PC-3 (cell line): ENCODE results near the gene GIPC2. TPM values are rescaled to one million over a fixed set of nuclear protein-coding genes. Genes with fewer than 3 reads are reported as not detected.

ENCODE experiments used
- ATAC-seq: fragments of 200-7000 bp; cut with Tn5 transposase; 2 replicates; pipeline ENCODE4 v1.9.1; 2020; ENCODE audit warnings: mild to moderate bottlenecking, moderate library complexity
- BruUV-seq: library from RNA; stranded (reverse); fragments of 400-500 nt; replicated peaks from 2 replicates; lab custom pipeline; 2021; lab: Mats Ljungman, UMichigan
- CTCF ChIA-PET: fragments of 300-600 bp; sonication (Branson Sonifier 250); formaldehyde crosslinking; loops from one replicate; lab custom pipeline; 2022; ENCODE audit warnings: antibody characterized with exemption; lab: Charles Lee
- POLR2A ChIA-PET: fragments of 300-600 bp; sonication (Branson Sonifier 250); formaldehyde crosslinking; loops from one replicate; lab custom pipeline; 2022; ENCODE audit warnings: antibody characterized with exemption; ENCODE audit not compliant: unreplicated experiment; lab: Charles Lee
- DNase-seq: peaks from one replicate; pipeline ENCODE4 v3.0.0-alpha.2; 2015
- H2AFZ ChIP-seq: fragments of 300-600 bp; sonication (generic); 2 replicates; pipeline ENCODE4 v1.6.0; 2016; ENCODE audit warnings: antibody characterized with exemption, low read length
- H3F3A ChIP-seq: fragments of 300-600 bp; sonication (generic); one replicate; pipeline ENCODE4 v1.6.0; 2017; ENCODE audit warnings: antibody characterized with exemption, low read length, control low read depth, mild to moderate bottlenecking; ENCODE audit not compliant: unreplicated experiment
- H3K27ac ChIP-seq: fragments of 300-600 bp; sonication (generic); 2 replicates; pipeline ENCODE4 v1.5.1; 2016; ENCODE audit warnings: mild to moderate bottlenecking, low read length
- H3K27me3 ChIP-seq: fragments of 300-600 bp; sonication (generic); 2 replicates; pipeline ENCODE4 v1.6.1; 2016; ENCODE audit warnings: low read length, mixed read lengths
- H3K36me3 ChIP-seq: fragments of 300-600 bp; sonication (generic); 2 replicates; pipeline ENCODE4 v1.6.1; 2016; ENCODE audit warnings: low read depth, mixed run types, low read length, mixed read lengths
- H3K4me1 ChIP-seq: fragments of 300-600 bp; sonication (generic); 2 replicates; pipeline ENCODE4 v1.5.1; 2016; ENCODE audit warnings: low read length; ENCODE audit not compliant: insufficient read depth
- H3K4me2 ChIP-seq: fragments of 300-600 bp; sonication (generic); 2 replicates; pipeline ENCODE4 v1.6.0; 2016; ENCODE audit warnings: low read length
- H3K4me3 ChIP-seq: fragments of 300-600 bp; sonication (generic); 2 replicates; pipeline ENCODE4 v1.5.1; 2016; ENCODE audit warnings: mild to moderate bottlenecking, low read length, mixed read lengths
- H3K79me2 ChIP-seq: fragments of 300-600 bp; sonication (generic); 2 replicates; pipeline ENCODE4 v1.6.1; 2017; ENCODE audit warnings: low read length, mixed read lengths
- H3K9ac ChIP-seq: fragments of 300-600 bp; sonication (generic); 2 replicates; pipeline ENCODE4 v1.6.0; 2016; ENCODE audit warnings: mild to moderate bottlenecking, low read length
- H3K9me2 ChIP-seq: fragments of 300-600 bp; sonication (generic); replicated peaks from 2 replicates; pipeline ENCODE4 v1.6.1; 2016; ENCODE audit warnings: mixed run types, low read length, mixed read lengths
- H3K9me3 ChIP-seq: fragments of 300-600 bp; sonication (generic); 2 replicates; pipeline ENCODE4 v1.6.1; 2016; ENCODE audit warnings: low read length, mixed read lengths
- H4K20me1 ChIP-seq: fragments of 300-600 bp; sonication (generic); 2 replicates; pipeline ENCODE4 v1.6.1; 2016; ENCODE audit warnings: low read length, mixed read lengths
- EZH2 ChIP-seq: fragments of 300-600 bp; sonication (generic); IDR thresholded peaks from one replicate; pipeline ENCODE4 v1.6.1; 2017; ENCODE audit warnings: antibody characterized with exemption, mild to moderate bottlenecking, low read length; ENCODE audit not compliant: unreplicated experiment
- EZH2phosphoT487 ChIP-seq: fragments of 300-600 bp; sonication (generic); IDR thresholded peaks from 2 replicates; pipeline ENCODE4 v1.6.1; 2018; ENCODE audit warnings: mild to moderate bottlenecking, antibody characterized with exemption, low read length, borderline replicate concordance
- intact Hi-C: fragments of 100-400 bp; cut with micrococcal nuclease; formaldehyde crosslinking; loops from 2 replicates; pipeline ENCODE4 v1.9.0; 2023
- total RNA-seq: library from RNA; depleted of rRNA; stranded (reverse); fragments of >200 nt; gene quantifications from 2 replicates; pipeline ENCODE4 v1.2.3, GENCODE V29; 2014
- TF ChIP-seq, protein P1 (sequence below): fragments of 300-600 bp; sonication (generic); conservative IDR thresholded peaks from 2 replicates; pipeline ENCODE4 v1.5.1; 2017; ENCODE audit warnings: antibody characterized with exemption, low read depth, mild to moderate bottlenecking, low read length

The GIPC2 gene
- total RNA-seq, 1 experiment from 2014 or later, result not detected

DNA sequence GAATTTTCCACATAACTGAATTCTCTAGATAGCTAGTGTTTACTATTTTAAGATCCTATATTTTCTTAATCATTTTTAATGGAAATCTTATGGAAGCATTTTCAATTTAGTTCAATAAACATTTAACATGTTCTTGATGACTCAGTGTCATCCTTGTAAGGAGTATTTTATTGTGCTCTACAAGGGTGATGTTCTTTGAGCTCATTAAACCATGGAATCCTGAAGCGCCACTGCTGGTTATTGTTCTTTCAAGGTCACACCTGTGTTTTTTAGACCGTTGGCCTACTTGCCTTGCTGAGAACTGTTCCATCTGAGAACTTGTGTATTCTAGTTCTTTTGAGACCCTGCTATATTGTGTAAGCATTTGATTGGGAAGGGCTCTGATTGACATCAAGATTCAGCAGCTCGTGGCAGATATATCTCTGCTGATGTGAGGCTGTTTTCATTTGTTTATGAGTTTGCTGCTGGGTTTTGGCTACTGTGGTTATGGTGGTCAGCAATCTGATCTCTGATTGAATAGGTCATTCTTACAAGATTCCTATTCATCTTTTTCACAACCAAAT lies 132.0 kb downstream of the GIPC2 start:
- Histone ChIP-seq H3K9me2 (no peaks in the 10 kb centered on the region), H3K27me3 (no peaks in the 10 kb centered on the region), H3K4me2 (no peak overlapping the region), H2AFZ (no peak overlapping the region), H3K9me3 (no peaks in the 10 kb centered on the region), H3K4me1 (peaks cover 15% of the 10 kb centered on the region), H4K20me1 (no peaks in the 10 kb centered on the region), H3K9ac (no peak overlapping the region), H3F3A (peaks cover 3% of the 10 kb centered on the region), H3K36me3 (no peaks in the 10 kb centered on the region), H3K79me2 (no peaks in the 10 kb centered on the region), H3K4me3 (no peak overlapping the region), H3K27ac (no peak overlapping the region)
- BruUV-seq, result no TSS peak
- DNase-seq (no peak), ATAC-seq (peak; percentile 51)
- CTCF ChIA-PET, result no interaction called here
- intact Hi-C loops, result loop anchor here (5.0 kb wide), 1 partner anchor 45 kb away; no protein-coding TSS in a partner anchor
- TF ChIP-seq, protein P1, sequence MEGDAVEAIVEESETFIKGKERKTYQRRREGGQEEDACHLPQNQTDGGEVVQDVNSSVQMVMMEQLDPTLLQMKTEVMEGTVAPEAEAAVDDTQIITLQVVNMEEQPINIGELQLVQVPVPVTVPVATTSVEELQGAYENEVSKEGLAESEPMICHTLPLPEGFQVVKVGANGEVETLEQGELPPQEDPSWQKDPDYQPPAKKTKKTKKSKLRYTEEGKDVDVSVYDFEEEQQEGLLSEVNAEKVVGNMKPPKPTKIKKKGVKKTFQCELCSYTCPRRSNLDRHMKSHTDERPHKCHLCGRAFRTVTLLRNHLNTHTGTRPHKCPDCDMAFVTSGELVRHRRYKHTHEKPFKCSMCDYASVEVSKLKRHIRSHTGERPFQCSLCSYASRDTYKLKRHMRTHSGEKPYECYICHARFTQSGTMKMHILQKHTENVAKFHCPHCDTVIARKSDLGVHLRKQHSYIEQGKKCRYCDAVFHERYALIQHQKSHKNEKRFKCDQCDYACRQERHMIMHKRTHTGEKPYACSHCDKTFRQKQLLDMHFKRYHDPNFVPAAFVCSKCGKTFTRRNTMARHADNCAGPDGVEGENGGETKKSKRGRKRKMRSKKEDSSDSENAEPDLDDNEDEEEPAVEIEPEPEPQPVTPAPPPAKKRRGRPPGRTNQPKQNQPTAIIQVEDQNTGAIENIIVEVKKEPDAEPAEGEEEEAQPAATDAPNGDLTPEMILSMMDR, result no peak
- TF ChIP-seq EZH2phosphoT487, result no peak
- TF ChIP-seq EZH2, result no peak
- POLR2A ChIA-PET, result interaction anchor here (0.6 kb wide), 1 partner anchor 347 kb away, joined by 9 read pairs; no protein-coding TSS in a partner anchor

DNA sequence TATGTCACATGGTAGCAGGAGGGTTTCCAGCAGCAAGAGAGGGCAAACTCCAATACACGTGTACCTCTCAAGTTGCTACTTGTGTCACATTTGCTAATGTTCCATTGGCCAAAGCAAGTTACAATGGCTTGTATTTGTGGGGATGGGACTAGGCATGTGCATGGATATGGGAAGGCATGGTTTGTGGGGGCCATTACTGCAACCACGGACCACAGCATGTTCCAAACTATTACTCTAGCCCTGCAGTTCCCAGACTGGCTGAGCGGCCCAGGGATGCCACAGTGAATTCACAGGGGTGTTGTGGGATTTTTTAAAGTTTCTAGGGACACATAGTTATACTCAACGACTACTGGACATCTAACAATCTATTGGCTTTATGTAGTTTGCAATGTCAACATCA lies 133.1 kb downstream of the GIPC2 start:
- Histone ChIP-seq H3K4me1 (peaks cover 11% of the 10 kb centered on the region), H3K27me3 (no peaks in the 10 kb centered on the region), H3K4me3 (no peak overlapping the region), H3K79me2 (no peaks in the 10 kb centered on the region), H3K27ac (no peak overlapping the region), H3K9ac (no peak overlapping the region), H3K4me2 (no peak overlapping the region), H3K36me3 (no peaks in the 10 kb centered on the region), H2AFZ (no peak overlapping the region), H4K20me1 (no peaks in the 10 kb centered on the region), H3K9me2 (no peaks in the 10 kb centered on the region), H3K9me3 (no peaks in the 10 kb centered on the region), H3F3A (no peaks in the 10 kb centered on the region)
- TF ChIP-seq EZH2 (no peak), EZH2phosphoT487 (no peak)
- TF ChIP-seq, protein P1, result no peak
- ATAC-seq (no peak), DNase-seq (no peak)
- POLR2A ChIA-PET, result no interaction called here
- no TSS peak for BruUV-seq
- intact Hi-C loops, result loop anchor here (5.0 kb wide), 1 partner anchor 43 kb away; no protein-coding TSS in a partner anchor
- CTCF ChIA-PET, result no interaction called here

DNA sequence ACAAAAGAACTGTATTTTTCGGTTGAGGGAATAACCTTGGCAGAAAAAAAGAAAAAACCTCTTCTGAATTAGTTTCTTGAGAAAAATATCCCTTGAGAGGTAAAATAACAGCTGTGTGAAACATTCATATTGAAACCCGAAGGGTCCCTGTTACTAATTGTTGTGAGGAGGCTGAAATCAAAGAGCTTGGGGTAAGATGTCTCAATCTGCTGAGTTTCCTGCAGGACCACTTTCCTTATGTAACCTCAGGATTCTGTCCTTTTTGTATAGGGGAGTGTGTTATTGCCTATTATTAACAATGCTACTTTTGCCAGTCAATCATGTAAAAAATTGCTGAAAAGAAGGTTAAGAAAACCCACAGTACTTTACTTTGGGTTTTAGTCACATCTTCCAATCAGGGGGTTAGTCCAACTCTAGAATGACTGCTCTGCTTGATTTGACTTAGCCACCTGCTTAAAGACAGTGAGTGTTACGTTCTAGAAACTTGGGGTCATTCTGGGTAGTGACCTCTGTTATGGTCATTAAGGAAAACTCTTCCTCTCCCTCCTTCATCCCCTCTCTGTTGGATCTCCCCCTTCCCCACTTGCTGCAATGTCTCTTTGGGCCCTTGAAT lies 138.8 kb downstream of the GIPC2 start:
- ChIA-PET CTCF (no interaction called here), POLR2A (no interaction called here)
- Histone ChIP-seq H3K36me3 (no peaks in the 10 kb centered on the region), H3K9ac (no peak overlapping the region), H3K27me3 (no peaks in the 10 kb centered on the region), H3K27ac (no peak overlapping the region), H3F3A (no peaks in the 10 kb centered on the region), H3K4me2 (no peak overlapping the region), H3K4me1 (no peaks in the 10 kb centered on the region), H3K9me3 (no peaks in the 10 kb centered on the region), H2AFZ (no peak overlapping the region), H3K79me2 (no peaks in the 10 kb centered on the region), H3K9me2 (no peaks in the 10 kb centered on the region), H3K4me3 (no peak overlapping the region), H4K20me1 (no peaks in the 10 kb centered on the region)
- ATAC-seq (no peak), DNase-seq (no peak)
- no TSS peak for BruUV-seq
- TF ChIP-seq EZH2 (no peak), EZH2phosphoT487 (no peak)
- TF ChIP-seq, protein P1, result no peak
- intact Hi-C loops, result no loop called here
